K562 (cell line): ENCODE measurements around the gene ACTN1.

Experiments used
- CTCF ChIP-seq, 3 experiments: IDR thresholded peaks in 2 of 3; conservative IDR thresholded peaks in 1 of 3; 2 replicates each; pipeline ENCODE4 v1.5.1; 2011 to 2012; ENCODE audit warnings: low read length in 3 of 3, mild to moderate bottlenecking in 3 of 3, control low read depth in 2 of 3, improper control_type of control experiment in 1 of 3, inconsistent platforms in 1 of 3, low read depth in 1 of 3, mixed read lengths in 1 of 3, moderate library complexity in 1 of 3; ENCODE audit not compliant: insufficient read depth in 2 of 3
- SMARCB1 ChIP-seq: IDR thresholded peaks from 2 replicates; pipeline ENCODE4 v1.6.1; 2011; ENCODE audit warnings: improper control_type of control experiment, low read depth; ENCODE audit not compliant: insufficient read length

GRCh38 chr14:69008421-69008884 lies 29.4 kb upstream of the ACTN1 start:
- no peak for TF ChIP-seq SMARCB1
- TF ChIP-seq CTCF (IDR thresholded peaks at IDR 0.05 in 2 of 3, conservative IDR thresholded peaks at IDR 0.05 in 1 of 3; ENCODE audit: insufficient read depth in 2 of 3, low read depth in 1 of 3, low read length in 3 of 3): no peak
